K562 (cell line): ENCODE measurements around the gene WDHD1. TPM values are rescaled to one million over a fixed set of nuclear protein-coding genes. Genes with fewer than 3 reads are reported as not detected.

Source experiments
- ATF1 ChIP-seq, 2 experiments: fragments of 450-650 bp in 1 of 2; IDR thresholded peaks; 2 replicates each; pipeline ENCODE4 v1.6.1; 2016; ENCODE audit warnings: missing compliant biosample characterization in 1 of 2, missing genetic modification characterization in 1 of 2
- BRD9 ChIP-seq: fragments of 450-650 bp; IDR thresholded peaks from 2 replicates; pipeline ENCODE4 v1.6.1; 2018; ENCODE audit warnings: low read depth; ENCODE audit not compliant: partially characterized antibody
- ERF ChIP-seq: fragments of 450-650 bp; formaldehyde crosslinking; IDR thresholded peaks from 2 replicates; pipeline ENCODE4 v1.4.0; 2020; ENCODE audit warnings: mild to moderate bottlenecking, mixed read lengths
- ETS2 ChIP-seq: IDR thresholded peaks from 2 replicates; pipeline ENCODE4 v1.6.1; 2016; ENCODE audit warnings: borderline replicate concordance, missing genetic modification characterization, mild to moderate bottlenecking, moderate library complexity, missing compliant biosample characterization; ENCODE audit not compliant: poor library complexity, severe bottlenecking
- ETV6 ChIP-seq, 3 experiments: fragments of 150-350 bp in 1 of 3; sonication (generic) in 1 of 3; formaldehyde crosslinking in 1 of 3; IDR thresholded peaks; 2 replicates each; pipeline versions ENCODE4 v1.6.1 to v1.8.0; 2014 to 2022; ENCODE audit warnings: borderline replicate concordance in 2 of 3, low read depth in 2 of 3, antibody characterized with exemption in 1 of 3, low read length in 1 of 3, mild to moderate bottlenecking in 1 of 3, missing genetic modification reagents in 1 of 3
- MEF2D ChIP-seq: conservative IDR thresholded peaks from 2 replicates; pipeline ENCODE4 v1.6.1; 2016; ENCODE audit warnings: low read depth, missing genetic modification characterization, missing compliant biosample characterization
- PRPF4 ChIP-seq: fragments of 200-400 bp; formaldehyde crosslinking; IDR thresholded peaks from one replicate; pipeline ENCODE4 v1.6.1; 2017; ENCODE audit warnings: low read length, low read depth, mild to moderate bottlenecking; ENCODE audit not compliant: insufficient read depth, poor library complexity, severe bottlenecking
- PYGO2 ChIP-seq: fragments of 450-650 bp; IDR thresholded peaks from 2 replicates; pipeline ENCODE4 v1.6.1; 2016; ENCODE audit warnings: mild to moderate bottlenecking, missing genetic modification characterization, moderate library complexity, missing compliant biosample characterization
- RFX7 ChIP-seq: fragments of 250-450 bp; sonication (Bioruptor Pico); IDR thresholded peaks from 2 replicates; pipeline ENCODE4 v1.5.1; 2021; ENCODE audit warnings: mild to moderate bottlenecking
- SUPT5H ChIP-seq: fragments of 450-650 bp; IDR thresholded peaks from 2 replicates; pipeline ENCODE4 v1.6.1; 2016
- ZBED1 ChIP-seq: IDR thresholded peaks from 2 replicates; pipeline ENCODE4 v1.6.1; 2014
- ZFPM2 ChIP-seq: fragments of 250-450 bp; sonication (Bioruptor Pico); IDR thresholded peaks from 2 replicates; pipeline ENCODE4 v1.5.1; 2022; ENCODE audit warnings: mild to moderate bottlenecking
- ZNF695 ChIP-seq: fragments of 450-650 bp; formaldehyde crosslinking; IDR thresholded peaks from 2 replicates; pipeline ENCODE4 v1.4.0; 2020; ENCODE audit warnings: mild to moderate bottlenecking, moderate library complexity
- polyA plus RNA-seq, 8 experiments: library from polyadenylated mRNA; depleted of rRNA in 4 of 8; stranded (reverse) in 5 of 8; unstranded in 3 of 8; fragments of >200 nt; fragmentation: Nextera tagmentation in 2 of 8; fragmentation: Illumina TruSeq in 1 of 8; extraction: Ambion mirVana in 2 of 8; extraction: Trizol in 1 of 8; gene quantifications; 2 replicates each; pipeline versions ENCODE4 v1.2.1 to v1.2.3, GENCODE V29; 2011 to 2014; ENCODE audit warnings: inconsistent platforms in 1 of 8, missing spikeins in 1 of 8
- total RNA-seq, 7 experiments: library from RNA; depleted of rRNA in 6 of 7; stranded (reverse); fragments of >200 nt in 6 of 7; fragmentation: Illumina TruSeq in 2 of 7; extraction: Trizol in 2 of 7; gene quantifications; 2 replicates each; pipeline versions ENCODE4 v1.2.1 to v1.2.3, GENCODE V29; 2011 to 2021; ENCODE audit warnings: low replicate concordance in 1 of 7
- TF ChIP-seq, protein P1 (sequence below): fragments of 200-400 bp; formaldehyde crosslinking; IDR thresholded peaks from 2 replicates; pipeline ENCODE4 v1.6.1; 2017; ENCODE audit warnings: mild to moderate bottlenecking, low read depth, low read length, moderate library complexity
- TF ChIP-seq, protein P2 (sequence below), 3 experiments: IDR thresholded peaks in 2 of 3; conservative IDR thresholded peaks in 1 of 3; 2 replicates each; pipeline ENCODE4 v1.5.1; 2011 to 2012; ENCODE audit warnings: low read length in 3 of 3, mild to moderate bottlenecking in 3 of 3, control low read depth in 2 of 3, improper control_type of control experiment in 1 of 3, inconsistent platforms in 1 of 3, low read depth in 1 of 3, mixed read lengths in 1 of 3, moderate library complexity in 1 of 3; ENCODE audit not compliant: insufficient read depth in 2 of 3
- TF ChIP-seq, protein P3 (sequence below): fragments of 450-650 bp; formaldehyde crosslinking; IDR thresholded peaks from 2 replicates; pipeline ENCODE4 v1.4.0; 2022; ENCODE audit warnings: missing genetic modification characterization
- TF ChIP-seq, protein P4 (sequence below): fragments of 450-650 bp; conservative IDR thresholded peaks from 2 replicates; pipeline ENCODE4 v1.6.1; 2016; ENCODE audit warnings: missing genetic modification characterization, low read depth, mild to moderate bottlenecking, missing compliant biosample characterization, moderate library complexity
- TF ChIP-seq, protein P5 (sequence below): sonication (generic); formaldehyde crosslinking; IDR thresholded peaks from 2 replicates; pipeline ENCODE4 v1.8.1; 2023; ENCODE audit warnings: mild to moderate bottlenecking, missing genetic modification reagents, moderate library complexity

The WDHD1 gene
- total and polyA plus RNA-seq, 9 of the 15 experiments (the other 6 are each of a cell fraction or from before 2014, with no cell fraction given): 11.7 to 39.1 (median 30.0) TPM

DNA sequence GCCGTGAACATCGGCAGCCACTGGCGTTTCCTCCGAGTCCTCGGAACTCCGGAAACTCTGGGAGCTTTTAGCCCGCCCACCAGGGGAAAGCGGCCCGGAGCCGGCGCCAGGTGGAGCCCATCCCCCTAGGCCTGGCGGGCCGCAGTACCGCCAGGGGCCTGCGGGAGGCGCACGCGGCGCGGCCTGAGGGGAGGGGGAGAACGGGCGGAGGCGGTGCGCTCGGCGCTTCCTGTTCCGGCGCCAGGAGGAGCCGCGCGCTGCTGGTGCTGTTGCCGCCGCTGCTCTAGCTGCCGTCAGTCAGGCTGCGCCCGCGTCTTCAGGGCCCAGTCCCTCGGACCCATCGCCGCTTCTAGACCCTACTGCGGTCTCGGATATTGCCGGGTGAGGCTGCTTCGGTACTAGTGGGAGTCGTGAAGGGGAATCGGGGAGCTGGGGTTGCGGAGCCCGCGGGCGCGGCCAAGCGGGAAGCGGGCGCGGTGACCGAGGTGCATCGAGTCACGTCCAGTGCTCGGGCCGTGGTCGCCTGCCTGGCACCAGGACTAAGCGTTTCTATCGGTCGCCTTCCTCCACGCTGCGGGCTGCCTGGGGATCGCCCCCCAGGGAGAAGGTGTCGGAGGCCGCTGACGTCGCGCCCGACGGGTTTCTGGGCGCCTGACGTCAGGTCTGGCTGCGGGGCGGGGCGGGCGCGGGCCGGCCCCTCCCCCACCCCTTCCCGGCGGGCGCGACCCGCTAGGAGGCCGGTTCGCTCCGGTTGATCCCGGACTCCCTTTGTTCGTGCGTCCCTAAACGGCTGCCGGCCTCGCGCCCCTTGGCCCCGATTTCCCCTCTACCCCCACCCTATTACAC lies 24.7 kb upstream of the WDHD1 start, which contains the start of gene MAPK1IP1L (continued):
- TF ChIP-seq, protein P1, sequence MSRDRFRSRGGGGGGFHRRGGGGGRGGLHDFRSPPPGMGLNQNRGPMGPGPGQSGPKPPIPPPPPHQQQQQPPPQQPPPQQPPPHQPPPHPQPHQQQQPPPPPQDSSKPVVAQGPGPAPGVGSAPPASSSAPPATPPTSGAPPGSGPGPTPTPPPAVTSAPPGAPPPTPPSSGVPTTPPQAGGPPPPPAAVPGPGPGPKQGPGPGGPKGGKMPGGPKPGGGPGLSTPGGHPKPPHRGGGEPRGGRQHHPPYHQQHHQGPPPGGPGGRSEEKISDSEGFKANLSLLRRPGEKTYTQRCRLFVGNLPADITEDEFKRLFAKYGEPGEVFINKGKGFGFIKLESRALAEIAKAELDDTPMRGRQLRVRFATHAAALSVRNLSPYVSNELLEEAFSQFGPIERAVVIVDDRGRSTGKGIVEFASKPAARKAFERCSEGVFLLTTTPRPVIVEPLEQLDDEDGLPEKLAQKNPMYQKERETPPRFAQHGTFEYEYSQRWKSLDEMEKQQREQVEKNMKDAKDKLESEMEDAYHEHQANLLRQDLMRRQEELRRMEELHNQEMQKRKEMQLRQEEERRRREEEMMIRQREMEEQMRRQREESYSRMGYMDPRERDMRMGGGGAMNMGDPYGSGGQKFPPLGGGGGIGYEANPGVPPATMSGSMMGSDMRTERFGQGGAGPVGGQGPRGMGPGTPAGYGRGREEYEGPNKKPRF: no peak
- TF ChIP-seq ETS2 (tag) (no peak), ZFPM2 (CRISPR knock-in tag) (no peak), ZBED1 (0 out of 2 replicates have a peak, but pooled peaks have one; percentile 54), ATF1 (CRISPR knock-in tag; IDR thresholded peaks at IDR 0.05) (peak; percentile 68), ATF1 (tag; IDR thresholded peaks at IDR 0.05) (peak; percentile 97), ZNF695 (CRISPR knock-in tag) (no peak), RFX7 (CRISPR knock-in tag) (no peak), MEF2D (tag) (no peak), SUPT5H (peak; percentile 97), ERF (CRISPR knock-in tag) (0 out of 2 replicates have a peak, but pooled peaks have one; percentile 56), PRPF4 (peak; percentile 83), PYGO2 (tag) (no peak), BRD9 (no peak), ETV6 (IDR thresholded peaks at IDR 0.05; ENCODE audit: borderline replicate concordance in 1 of 2, low read depth in 2 of 2, low read length in 1 of 2) (peak in 1 of 2 experiments; percentile 68; a peak in 1 of 4 replicates), ETV6 (CRISPR knock-in tag; IDR thresholded peaks at IDR 0.05; ENCODE audit: borderline replicate concordance) (no peak)
- TF ChIP-seq, protein P2, sequence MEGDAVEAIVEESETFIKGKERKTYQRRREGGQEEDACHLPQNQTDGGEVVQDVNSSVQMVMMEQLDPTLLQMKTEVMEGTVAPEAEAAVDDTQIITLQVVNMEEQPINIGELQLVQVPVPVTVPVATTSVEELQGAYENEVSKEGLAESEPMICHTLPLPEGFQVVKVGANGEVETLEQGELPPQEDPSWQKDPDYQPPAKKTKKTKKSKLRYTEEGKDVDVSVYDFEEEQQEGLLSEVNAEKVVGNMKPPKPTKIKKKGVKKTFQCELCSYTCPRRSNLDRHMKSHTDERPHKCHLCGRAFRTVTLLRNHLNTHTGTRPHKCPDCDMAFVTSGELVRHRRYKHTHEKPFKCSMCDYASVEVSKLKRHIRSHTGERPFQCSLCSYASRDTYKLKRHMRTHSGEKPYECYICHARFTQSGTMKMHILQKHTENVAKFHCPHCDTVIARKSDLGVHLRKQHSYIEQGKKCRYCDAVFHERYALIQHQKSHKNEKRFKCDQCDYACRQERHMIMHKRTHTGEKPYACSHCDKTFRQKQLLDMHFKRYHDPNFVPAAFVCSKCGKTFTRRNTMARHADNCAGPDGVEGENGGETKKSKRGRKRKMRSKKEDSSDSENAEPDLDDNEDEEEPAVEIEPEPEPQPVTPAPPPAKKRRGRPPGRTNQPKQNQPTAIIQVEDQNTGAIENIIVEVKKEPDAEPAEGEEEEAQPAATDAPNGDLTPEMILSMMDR (IDR thresholded peaks at IDR 0.05 in 2 of 3, conservative IDR thresholded peaks at IDR 0.05 in 1 of 3; ENCODE audit: insufficient read depth in 2 of 3, low read depth in 1 of 3, low read length in 3 of 3): peak; percentile 93 to 98 (median 98)
- TF ChIP-seq, protein P3, sequence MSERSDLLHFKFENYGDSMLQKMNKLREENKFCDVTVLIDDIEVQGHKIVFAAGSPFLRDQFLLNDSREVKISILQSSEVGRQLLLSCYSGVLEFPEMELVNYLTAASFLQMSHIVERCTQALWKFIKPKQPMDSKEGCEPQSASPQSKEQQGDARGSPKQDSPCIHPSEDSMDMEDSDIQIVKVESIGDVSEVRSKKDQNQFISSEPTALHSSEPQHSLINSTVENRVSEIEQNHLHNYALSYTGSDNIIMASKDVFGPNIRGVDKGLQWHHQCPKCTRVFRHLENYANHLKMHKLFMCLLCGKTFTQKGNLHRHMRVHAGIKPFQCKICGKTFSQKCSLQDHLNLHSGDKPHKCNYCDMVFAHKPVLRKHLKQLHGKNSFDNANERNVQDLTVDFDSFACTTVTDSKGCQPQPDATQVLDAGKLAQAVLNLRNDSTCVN (CRISPR knock-in tag): no peak
- TF ChIP-seq, protein P4, sequence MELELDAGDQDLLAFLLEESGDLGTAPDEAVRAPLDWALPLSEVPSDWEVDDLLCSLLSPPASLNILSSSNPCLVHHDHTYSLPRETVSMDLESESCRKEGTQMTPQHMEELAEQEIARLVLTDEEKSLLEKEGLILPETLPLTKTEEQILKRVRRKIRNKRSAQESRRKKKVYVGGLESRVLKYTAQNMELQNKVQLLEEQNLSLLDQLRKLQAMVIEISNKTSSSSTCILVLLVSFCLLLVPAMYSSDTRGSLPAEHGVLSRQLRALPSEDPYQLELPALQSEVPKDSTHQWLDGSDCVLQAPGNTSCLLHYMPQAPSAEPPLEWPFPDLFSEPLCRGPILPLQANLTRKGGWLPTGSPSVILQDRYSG (tag): no peak
- TF ChIP-seq, protein P5, sequence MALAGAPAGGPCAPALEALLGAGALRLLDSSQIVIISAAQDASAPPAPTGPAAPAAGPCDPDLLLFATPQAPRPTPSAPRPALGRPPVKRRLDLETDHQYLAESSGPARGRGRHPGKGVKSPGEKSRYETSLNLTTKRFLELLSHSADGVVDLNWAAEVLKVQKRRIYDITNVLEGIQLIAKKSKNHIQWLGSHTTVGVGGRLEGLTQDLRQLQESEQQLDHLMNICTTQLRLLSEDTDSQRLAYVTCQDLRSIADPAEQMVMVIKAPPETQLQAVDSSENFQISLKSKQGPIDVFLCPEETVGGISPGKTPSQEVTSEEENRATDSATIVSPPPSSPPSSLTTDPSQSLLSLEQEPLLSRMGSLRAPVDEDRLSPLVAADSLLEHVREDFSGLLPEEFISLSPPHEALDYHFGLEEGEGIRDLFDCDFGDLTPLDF: peak; percentile 25; the same call in 1 of the 2 replicates
